ENCODE measurements around the gene DHH.

The DHH gene

DNA sequence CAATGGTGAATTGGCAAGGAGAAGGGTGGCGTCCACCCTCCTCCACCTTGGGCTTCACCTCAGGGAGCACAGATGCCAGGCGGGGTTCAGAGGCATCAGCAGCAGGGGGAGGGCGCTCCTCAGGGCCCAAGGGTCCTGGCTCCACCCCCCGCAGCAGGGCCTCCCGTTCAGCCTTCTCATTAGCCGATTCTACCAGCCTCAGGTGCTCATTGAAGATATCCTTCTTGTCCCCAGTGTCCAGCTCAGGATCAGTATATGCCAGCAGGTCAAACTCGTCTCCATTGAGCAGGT is 56.7 kb downstream of the DHH start:
- Histone ChIP-seq H3K4me3 (ENCODE audit: low read depth, low read length) (no peak overlapping the region), H3K9me3 (no peaks in the 10 kb centered on the region), H3K4me1 (no peaks in the 10 kb centered on the region), H3K27me3 (no peaks in the 10 kb centered on the region), H3K36me3 (peaks cover 96% of the 10 kb centered on the region)
- TF ChIP-seq CTCF (IDR thresholded peaks at IDR 0.05; ENCODE audit: low read depth, low read length) = no peak
- DNase-seq = no peak

DNA sequence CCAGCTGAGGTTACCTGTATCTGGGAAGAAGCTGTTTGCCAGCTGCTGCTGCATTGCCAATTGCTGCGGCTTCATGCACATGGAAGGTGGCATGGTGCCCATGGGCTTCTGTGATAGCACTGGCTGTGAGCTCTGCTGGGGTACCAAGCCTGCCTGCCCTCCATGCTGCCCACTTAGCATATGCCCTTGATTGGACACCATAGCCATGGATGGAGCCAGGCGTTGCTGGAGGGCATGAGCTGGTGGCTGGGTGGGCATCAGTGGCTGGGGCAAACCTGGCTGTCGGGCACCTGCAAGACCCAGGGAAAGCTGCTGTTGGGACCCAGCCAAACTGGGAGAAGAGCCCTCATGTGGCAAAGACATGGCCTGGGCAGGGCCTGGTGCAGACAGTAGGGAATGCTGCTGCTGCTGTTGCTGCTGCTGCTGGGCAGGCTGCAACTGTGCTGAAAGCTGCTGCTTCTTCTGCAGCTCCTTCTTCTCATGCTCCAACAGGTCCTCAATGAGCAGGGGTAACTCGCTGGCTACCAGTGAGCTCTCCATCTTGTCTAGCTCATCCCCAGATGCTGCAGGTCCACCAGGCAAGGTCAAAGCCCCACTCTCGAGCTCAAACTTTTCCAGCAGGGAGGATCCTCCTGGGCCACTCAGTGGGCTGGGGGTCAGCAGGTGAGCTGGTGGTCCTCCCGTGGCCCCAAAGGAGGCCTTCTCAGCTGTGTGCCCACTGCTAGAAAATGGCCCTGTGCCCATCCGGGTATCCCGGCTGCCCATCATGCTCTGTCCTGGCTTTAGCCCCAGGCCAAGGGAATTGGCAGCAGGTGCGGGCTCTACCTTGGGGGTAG is 57.3 kb downstream of the DHH start:
- no peak for DNase-seq
- Histone ChIP-seq H3K4me3 (ENCODE audit: low read depth, low read length) (no peak overlapping the region), H3K4me1 (no peaks in the 10 kb centered on the region), H3K27me3 (no peaks in the 10 kb centered on the region), H3K36me3 (peaks cover 96% of the 10 kb centered on the region), H3K9me3 (no peaks in the 10 kb centered on the region)
- no peak for TF ChIP-seq CTCF (IDR thresholded peaks at IDR 0.05; ENCODE audit: low read depth, low read length)
